ENCODE results near the gene SLC6A17.
A peak's percentile ranks its signal among the peaks of the same experiment; 100 is the strongest.

Gene SLC6A17

GRCh38 chr1:110135666-110136065 lies 14.6 kb upstream of the SLC6A17 start:
- DNase-seq: no peak

- peak; percentile 97 to 98 for DNase-seq
Measured at GRCh38 chr1:110136911-110137310, 13.4 kb upstream of the SLC6A17 start.

DNA sequence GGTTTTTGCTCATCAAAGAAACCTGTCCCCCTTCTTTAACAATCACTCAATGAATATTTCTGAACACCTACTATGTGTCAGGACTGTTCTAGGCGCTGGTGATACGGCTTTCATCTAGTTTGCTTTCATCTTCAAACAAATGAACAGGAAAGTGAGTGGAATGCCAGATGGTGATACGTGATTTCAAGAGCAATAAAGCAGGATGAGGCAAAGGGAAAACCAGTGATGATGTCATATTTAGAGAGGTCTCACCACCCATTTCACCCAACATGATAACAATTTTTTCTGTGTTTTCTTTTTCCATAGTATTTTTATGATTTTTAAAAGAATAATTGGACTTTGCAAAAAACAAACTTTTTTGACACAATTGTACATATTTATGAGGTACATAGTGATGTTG lies 11.3 kb upstream of the SLC6A17 start:
- DNase-seq: no peak

GRCh38 chr1:110144366-110144765 lies 5.9 kb upstream of the SLC6A17 start:
- DNase-seq: no peak

- peak; percentile 25 to 65 for DNase-seq
Measured at GRCh38 chr1:110148961-110149360, 1.3 kb upstream of the SLC6A17 start.

GRCh38 chr1:110151175-110151669 lies 928 bp downstream of the SLC6A17 start:
- DNase-seq: peak in 1 of 2 experiments; percentile 56

DNA sequence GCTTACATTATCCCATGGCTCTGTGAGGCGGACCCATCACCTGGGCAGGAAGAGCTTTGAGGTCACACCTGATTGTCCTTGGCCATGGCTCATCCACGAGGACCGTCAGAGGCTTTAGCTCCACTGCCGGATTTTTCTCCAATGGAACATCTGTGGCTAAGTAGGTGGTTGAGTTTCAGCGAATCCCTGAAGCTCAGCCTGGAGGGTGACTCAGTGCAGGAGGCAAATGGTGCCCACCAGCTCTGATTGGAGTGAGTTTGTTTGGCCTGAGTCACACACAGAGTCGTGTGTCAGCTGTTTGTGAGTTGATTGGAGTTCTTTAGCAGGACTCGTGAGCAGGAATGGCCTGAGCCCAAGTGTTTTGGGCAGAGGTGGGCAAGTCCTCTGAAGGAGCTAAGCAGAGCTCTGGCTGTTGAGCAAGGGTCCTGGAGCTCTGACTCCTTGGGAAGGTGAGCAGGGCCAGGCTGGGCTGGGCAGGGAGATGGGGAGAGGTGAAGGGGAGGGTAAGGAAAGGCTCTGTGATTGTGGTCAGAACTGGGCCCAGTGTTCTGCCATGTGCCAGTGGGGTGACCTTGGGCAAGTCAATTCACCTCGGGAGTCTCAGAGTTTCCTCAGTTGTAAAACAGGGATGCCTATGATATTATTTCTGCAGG lies 2.0 kb downstream of the SLC6A17 start:
- DNase-seq: no peak

DNA sequence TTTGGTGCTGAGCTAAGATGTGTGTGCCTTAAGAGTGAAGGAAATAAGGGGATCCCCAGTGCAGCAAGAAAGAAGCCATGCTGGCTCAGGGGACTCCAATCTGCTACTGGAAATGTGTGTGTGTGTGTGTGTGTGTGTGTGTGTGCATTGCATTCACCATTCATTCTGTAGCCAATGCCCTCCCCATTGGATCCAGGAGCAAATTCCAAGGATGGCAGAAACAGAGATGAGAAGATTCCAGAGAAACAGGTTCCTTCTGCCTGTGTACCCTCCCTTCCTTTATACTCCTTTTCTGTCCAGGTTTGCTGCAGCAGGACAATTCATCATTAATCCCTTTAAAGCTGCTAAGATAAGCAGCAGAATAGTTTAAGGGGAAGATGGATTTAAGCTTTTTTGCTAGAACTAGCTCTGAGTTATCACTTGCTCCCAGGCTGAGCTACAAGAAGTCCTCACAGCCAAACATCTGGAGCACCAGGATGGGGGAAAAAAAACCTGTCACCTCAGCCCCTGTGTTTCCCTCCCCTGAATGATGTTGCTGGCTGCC lies 3.2 kb downstream of the SLC6A17 start:
- DNase-seq: no peak

DNA sequence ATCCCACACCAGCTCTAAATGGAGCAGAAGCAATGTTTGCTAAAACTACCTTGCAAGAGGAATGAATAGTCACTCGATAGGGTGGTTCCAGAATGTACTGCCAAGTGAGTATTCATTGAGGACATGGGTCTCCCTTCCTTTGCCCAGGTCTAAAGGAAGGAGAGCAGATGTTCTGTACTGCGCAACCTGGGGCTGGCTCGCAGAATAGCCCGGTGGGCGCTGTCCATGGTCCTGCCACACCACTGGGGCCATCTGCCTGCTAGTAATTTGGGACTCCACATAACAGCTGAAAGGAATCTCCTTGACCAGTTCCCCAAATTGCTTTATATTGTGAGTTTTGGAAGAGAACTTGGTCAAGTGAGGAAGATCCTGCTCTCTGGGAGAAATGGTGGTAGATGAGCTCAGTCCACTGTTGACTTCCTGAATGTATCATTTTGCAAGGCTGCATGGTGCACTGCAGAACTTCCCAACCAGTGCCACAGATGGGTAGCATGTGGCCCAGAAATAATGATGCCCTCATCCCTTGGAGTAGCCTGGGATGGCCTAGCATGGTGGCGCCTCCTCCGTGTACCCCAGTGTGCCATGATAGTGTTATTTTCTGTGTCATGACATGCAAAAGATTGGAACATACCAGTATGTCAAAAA lies 5.7 kb downstream of the SLC6A17 start:
- DNase-seq: no peak

GRCh38 chr1:110158261-110158660 lies 8.0 kb downstream of the SLC6A17 start:
- DNase-seq: no peak

DNA sequence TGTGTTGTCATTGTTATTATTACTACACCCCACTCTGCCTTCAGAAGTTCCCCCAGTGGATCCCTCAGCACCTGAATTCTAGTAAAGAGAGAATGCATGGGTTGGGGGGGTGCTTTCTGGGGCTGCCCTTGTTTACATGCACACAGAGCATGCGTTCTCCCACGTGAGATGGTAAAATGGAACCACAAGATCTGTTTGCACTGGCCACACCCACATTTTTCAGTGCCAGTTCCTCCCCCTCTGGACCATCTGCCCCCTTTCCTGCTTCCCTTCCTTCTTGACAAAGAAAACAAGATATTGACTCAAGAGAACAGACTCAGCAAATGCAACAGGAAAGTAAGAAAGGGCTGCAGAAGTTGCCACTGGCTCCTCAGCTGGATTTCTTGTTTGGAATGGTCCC lies 8.9 kb downstream of the SLC6A17 start:
- DNase-seq: no peak

- no peak for DNase-seq
Measured at GRCh38 chr1:110160538-110161100, 10.3 kb downstream of the SLC6A17 start.

DNA sequence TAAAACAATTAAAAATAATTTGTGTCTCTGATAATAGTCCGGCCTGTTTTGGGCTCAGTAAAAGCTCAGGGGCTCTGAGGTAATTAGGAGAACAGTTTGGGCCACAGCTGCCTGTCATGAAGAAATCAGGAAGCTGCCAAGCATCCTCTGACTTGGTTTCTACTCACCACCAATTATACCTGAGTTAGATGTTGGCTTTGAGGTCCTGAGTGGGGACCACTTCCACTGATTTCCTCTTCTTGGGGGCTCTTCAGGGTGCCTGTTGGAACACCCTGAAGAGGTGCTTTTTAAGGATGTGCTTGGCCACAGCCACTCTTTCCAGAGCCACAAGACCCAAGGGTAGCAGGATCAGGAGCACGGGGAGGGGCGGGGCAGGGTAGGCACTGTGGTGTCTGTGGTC lies 10.9 kb downstream of the SLC6A17 start:
- DNase-seq: no peak

- no peak for DNase-seq
Measured at GRCh38 chr1:110161849-110162248, 11.6 kb downstream of the SLC6A17 start.

DNA sequence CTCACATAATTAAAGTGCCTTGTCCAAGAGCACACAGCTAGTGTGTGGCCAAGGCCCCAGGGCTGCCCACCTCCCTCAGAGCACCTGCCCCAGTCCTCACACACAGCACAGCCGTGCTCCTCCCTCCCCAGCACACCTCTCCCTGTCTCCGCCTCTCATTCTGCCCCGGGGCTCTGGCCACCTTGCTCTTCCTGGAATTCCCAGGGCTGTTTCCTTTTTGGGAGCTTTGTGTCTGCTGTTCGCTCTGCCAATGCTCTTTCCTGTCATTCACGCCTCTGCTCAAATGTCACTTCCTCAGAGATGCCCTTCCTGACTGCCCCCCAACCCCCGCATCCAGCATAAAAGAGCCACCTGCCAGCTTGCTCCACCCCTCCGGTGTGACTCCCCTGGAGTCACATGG lies 13.3 kb downstream of the SLC6A17 start:
- no peak for DNase-seq

DNA sequence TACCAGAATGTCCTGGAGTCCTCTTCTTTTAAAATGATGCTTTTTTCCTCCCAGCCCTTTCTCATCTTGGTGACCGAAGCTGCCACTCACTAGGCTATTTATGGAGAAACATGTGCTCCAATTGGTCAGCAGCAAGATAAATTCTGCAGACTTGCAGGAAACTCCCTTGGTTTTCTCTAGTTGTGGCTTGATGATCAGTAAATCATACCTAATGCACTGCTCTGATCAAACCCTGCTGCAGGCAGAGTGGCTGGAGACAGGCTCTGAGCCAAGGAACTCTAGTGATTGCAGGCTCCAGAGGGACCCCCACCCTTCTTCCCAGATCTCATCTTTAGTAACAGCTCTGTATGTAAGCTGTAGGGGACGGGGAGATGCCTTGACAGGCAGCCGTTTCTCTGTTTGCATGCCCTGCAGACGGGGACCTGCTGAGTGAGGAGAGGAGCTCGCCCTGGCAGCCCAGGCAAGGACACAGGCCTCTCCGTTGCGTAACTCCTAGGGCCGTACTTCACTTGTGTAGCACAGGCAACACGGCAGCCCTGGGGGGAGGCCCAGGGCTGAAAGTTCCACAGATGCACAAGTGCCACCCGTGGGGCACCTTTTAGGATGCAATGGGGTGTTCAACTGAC lies 14.5 kb downstream of the SLC6A17 start:
- no peak for DNase-seq

GRCh38 chr1:110165761-110166231 lies 15.5 kb downstream of the SLC6A17 start:
- DNase-seq: no peak

DNA sequence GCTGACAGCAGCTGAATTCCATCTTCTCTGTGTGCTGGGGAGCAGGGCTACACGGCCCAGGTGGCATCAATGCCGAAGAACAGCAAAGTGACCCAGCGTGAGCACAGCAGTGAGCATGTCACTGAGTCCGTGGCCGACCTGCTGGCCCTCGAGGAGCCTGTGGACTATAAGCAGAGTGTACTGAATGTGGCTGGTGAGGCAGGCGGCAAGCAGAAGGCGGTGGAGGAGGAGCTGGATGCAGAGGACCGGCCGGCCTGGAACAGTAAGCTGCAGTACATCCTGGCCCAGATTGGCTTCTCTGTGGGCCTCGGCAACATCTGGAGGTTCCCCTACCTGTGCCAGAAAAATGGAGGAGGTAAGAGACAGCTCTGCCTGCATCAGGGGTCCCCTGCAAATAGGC lies 16.6 kb downstream of the SLC6A17 start:
- DNase-seq: no peak

GRCh38 chr1:110170766-110171733 lies 20.8 kb downstream of the SLC6A17 start:
- DNase-seq: no peak

GRCh38 chr1:110172001-110172400 lies 21.7 kb downstream of the SLC6A17 start:
- DNase-seq: no peak

GRCh38 chr1:110173466-110174105 lies 23.3 kb downstream of the SLC6A17 start:
- DNase-seq: no peak

GRCh38 chr1:110174961-110175360 lies 24.7 kb downstream of the SLC6A17 start:
- no peak for DNase-seq
